HEK293T (cell line): Measurements from ENCODE around the gene DIAPH3.
"Not testable (repeated sequence)": the region's sequence is repeated elsewhere in the genome, so short reads cannot be mapped to it uniquely, and the experiment has no call there.

Experiments
- BHLHE40 ChIP-seq: fragments of 450-650 bp; IDR thresholded peaks from 2 replicates; pipeline ENCODE4 v1.6.1; 2016; ENCODE audit warnings: mild to moderate bottlenecking, moderate library complexity, borderline replicate concordance
- ELF4 ChIP-seq: fragments of 450-650 bp; IDR thresholded peaks from 2 replicates; pipeline ENCODE4 v1.6.1; 2017; ENCODE audit warnings: antibody characterized with exemption

DNA sequence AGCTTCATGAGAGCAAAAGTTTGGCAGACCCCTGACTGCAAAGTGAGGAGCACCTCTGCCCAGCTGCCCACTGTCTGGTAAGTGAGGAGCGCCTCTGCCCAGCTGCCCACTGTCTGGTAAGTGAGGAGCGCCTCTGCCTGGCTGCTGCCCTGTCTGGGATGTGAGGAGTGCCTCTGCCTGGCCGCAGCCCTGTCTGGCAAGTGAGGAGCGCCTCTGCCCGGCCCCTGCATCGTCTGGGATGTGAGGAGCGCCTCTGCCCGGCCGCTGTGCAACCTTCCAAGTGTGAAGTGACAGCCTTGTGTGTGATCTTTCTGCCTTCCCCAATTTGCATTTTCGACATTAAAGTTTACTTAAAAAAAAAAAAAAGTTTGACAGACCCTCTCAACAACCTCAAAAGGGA, 41.8 kb upstream of the DIAPH3 start:
- not testable (repeated sequence) for TF ChIP-seq ELF4, BHLHE40
